Activated CD4-positive, alpha-beta T cell treated with anti-CD3 and anti-CD28 coated beads for 4 hours (primary cell): ENCODE results near the gene QRSL1.
"Not testable (repeated sequence)": the region's sequence is repeated elsewhere in the genome, so short reads cannot be mapped to it uniquely, and the experiment has no call there.

Experiments used
- DNase-seq, 2 donors: peaks; one replicate each; pipeline ENCODE4 v3.0.0-alpha.2; 2020

QRSL1 gene, protein sequence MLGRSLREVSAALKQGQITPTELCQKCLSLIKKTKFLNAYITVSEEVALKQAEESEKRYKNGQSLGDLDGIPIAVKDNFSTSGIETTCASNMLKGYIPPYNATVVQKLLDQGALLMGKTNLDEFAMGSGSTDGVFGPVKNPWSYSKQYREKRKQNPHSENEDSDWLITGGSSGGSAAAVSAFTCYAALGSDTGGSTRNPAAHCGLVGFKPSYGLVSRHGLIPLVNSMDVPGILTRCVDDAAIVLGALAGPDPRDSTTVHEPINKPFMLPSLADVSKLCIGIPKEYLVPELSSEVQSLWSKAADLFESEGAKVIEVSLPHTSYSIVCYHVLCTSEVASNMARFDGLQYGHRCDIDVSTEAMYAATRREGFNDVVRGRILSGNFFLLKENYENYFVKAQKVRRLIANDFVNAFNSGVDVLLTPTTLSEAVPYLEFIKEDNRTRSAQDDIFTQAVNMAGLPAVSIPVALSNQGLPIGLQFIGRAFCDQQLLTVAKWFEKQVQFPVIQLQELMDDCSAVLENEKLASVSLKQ

DNA sequence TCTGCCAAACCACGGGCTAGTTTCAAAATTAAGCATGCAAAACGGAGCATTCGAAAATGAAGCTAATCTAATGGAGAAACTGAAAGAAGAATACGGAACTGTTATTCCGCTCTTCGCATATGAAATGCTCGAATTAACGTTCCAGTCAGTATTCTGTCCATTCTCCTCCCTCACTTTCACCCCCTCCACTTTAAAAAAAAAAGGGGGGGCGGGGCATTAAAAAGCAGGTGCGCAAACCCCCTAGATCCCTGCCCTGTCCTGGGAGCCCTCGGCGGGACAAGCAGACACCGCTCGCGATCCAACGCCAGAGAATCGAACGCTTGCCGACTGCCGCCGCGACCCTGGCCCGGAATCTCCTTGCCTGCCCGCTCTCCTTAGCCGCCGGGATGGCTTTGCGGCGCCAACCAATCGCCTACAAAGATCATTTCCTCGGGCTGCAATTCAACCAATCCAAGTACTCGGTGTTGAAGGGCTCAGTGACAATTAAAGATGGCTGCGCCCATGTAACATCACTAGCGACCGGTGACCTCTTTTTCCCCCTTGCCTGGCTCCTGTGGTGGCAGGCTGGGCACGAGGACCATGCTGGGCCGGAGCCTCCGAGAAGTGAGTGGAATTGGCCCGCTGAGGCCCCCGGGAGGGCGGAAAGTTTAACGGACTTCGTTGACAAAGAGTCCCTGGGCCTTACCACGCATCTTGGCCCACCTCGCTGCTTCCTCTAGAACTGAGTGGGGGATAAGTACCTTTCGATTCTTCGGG is at the start of gene QRSL1, which contains the start of gene RTN4IP1:
Gene QRSL1 (plus strand): TSS at position 476 of the 756 bp plus-strand sequence. CDS start 104 bp downstream, at position 580.
Gene RTN4IP1 (minus strand): TSS at position 396 of the 756 bp plus-strand sequence. CDS start 477 bp downstream, outside the sequence.
- DNase-seq, result peak; percentile 82

DNA sequence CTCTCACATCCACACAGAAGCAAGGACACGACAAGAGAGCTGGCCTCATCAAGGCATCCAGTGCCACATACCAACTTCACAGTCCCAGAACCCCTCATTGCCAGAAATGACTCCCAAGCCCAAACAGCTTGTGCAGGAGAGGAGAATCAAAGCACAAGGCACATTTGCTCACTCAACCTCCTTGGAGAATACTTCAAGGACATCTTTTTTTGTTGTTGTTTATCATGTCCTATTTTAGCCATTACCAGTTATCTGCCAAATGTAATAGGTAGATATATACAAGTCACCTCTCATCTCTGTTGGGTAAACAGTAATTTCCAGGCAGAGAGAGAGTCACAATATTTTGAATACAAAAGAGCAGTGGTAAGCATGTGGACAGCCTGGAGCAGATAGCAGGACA is 47.9 kb upstream of the QRSL1 start:
- no peak for DNase-seq

DNA sequence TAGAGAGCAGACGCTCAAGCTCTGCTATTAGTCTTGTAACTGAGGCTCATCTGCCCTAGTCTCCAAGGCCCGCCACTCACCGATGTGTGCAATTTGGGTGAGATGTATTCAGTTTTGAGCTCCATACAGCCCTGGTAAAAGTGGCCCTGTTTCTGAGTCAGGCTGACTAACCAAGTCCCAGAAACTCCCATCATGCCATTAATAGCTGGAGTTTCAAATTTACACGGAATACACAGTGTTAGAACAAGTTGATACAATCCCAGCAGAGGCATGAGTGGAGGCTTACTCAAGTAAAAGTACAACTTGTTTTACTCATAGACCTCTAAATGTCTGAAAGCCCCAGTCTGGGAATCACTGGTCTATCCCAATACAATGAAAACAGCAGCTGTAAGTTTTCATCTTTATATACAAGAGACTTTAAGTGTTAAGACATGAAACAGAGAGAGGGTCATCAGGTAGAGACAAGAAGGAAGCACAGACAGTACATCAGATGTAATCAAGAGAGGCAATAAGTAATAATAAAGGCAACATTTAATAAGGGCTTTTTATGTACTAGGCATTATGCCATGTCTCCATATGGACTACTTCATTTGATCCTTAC is 42.5 kb upstream of the QRSL1 start:
- no peak for DNase-seq

DNA sequence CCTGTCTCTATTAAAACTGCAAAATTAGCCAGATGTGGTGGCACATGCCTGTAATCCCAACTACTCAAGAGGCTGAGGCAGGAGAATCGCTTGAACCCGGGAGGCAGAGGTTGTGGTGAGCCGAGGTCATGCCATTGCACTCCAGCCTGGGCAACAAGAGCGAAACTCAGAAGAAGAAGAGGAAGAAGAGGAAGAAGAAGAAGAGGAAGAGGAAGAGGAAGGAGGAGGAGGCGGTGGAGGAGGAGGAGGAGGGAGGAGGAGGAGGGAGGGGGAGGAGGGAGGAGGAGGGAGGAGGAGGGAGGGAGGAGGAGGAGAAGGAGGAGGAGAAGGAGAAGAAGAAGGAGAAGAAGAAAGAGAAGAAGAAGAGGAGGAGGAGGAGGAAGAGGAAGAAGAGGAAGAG is 40.4 kb upstream of the QRSL1 start:
- DNase-seq, result not testable (repeated sequence)

DNA sequence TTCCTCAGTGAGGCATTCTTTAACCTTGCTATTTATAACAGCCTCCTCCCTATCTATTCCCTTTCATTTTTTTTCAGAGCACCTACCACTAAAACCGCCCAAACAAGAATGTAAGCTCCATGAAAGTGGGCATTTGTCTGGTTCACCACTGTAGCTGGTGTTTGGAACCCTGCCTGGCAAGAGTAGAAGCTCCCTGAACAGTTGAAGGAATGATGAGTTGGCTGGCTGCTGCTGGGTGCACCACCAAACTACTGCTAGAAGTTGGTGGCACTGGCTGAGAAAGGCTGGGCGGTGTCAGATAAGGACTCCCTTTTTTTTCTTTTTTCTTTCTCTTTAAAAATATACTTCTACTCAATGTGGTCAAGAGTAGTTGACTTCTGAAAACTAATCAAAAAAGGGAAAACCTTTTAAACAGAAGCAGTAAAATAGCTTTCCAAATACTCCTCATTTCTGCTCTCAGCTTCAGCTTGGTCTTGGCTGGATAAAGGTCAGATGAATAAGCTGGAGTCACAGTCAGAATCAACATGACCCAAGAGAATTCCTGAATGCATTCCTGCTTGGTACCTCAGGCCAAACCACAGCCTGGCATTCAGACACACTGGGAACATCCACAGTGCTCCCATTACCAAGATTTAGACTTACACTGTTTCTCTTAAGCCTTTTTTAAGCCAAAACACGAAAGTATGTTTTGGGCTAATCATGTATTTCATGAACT is 38.1 kb upstream of the QRSL1 start:
- no peak for DNase-seq

DNA sequence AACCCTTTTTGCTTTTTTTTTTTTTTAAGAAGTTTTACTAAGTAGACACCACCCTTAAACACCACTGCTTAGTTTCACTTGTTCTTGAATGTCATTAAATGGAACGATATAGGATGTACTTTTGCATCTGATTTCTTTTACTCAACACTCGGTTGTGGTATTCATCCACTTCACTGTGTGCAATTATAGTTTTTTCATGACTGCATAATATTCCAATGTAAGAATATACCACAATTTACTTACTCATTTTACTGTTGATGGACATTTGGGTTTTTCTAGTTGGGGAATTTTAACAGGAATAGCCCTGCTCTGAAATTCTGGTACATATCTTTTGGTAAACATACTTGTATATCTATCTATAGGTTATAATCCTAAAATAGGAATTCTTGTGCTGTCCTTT is 29.9 kb upstream of the QRSL1 start:
- no peak for DNase-seq

DNA sequence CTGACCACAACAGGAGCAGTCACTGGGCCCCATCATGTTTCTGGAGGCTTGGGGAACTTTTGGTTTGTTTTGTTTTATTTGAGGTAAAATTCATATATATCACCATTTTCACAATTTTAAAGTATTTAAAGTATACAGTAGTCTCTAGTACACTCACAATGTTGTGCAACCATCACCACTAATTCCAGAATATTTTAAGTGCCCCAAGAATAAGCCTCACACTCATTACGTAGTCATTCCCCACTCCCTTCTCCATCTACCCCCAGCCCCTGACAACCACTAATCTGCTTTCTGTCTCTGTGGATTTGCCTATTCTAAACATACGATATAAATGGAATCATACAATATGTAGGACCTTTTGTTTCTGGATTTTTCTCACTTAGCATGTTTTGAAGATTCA is 29.0 kb upstream of the QRSL1 start:
- no peak for DNase-seq

DNA sequence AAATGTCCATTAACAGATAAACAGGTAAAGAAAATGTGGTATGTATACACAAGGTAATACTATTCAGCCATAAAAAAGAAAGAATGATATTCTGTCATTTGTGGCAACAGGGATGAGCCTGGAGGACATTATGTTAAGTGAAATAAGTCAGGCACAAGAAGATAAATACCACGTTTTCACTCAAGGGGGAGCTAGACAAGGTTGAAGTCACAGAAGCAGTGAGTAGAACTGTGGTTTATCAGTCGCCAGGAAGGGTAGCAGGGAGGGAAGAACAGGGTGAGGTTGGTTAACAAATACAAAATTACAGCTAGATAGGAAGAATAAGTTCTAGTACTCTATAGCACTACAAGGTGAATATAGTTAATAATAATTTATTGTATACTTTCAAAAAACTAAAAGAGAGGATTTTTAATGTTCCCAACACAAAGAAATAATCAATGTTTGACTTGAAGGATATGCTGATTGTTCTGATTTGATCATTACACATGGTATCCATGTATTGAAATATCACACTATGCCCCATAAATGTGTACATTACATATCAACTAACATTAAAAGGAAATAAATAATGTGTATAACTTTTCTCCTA is 21.2 kb upstream of the QRSL1 start:
- DNase-seq, result peak in 1 of 2 donors; percentile 22

DNA sequence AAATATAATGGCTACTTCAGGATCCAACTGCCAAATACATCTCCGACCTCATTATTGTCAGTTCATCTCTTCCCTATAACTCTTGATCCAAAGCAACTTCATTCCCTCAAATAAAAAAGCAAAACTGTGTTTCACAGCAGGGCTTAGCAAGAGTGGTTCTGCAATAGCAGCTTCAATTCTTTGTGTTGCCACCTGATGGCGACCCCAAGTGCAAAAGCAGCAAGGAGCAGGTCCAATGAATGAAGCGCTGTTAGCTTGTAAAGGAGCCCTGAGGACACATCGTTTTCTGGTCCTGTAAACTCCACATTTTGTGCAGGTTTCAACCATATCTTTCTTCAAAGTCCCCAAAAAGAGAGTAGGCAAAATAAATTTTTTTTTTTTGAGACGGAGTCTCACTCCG is 19.7 kb upstream of the QRSL1 start:
- no peak for DNase-seq

DNA sequence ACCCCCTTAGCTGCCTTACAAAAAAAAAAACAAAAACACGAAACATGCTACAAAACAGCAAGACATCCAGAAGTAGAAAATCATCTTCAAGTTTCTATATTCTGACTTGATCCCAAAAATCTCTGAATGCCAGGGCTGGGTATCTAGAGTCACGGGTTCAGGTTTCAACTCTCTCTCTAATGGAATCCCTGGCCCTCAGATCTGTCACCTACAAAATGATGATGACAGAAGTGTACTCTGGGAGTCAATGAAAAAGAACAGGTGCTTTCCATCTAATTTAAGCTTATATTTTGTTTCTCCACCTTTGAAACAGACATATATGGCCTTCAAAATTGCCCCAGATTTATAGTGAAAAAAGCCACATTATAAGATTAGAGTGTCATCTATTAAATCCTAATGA is 18.3 kb upstream of the QRSL1 start:
- no peak for DNase-seq

DNA sequence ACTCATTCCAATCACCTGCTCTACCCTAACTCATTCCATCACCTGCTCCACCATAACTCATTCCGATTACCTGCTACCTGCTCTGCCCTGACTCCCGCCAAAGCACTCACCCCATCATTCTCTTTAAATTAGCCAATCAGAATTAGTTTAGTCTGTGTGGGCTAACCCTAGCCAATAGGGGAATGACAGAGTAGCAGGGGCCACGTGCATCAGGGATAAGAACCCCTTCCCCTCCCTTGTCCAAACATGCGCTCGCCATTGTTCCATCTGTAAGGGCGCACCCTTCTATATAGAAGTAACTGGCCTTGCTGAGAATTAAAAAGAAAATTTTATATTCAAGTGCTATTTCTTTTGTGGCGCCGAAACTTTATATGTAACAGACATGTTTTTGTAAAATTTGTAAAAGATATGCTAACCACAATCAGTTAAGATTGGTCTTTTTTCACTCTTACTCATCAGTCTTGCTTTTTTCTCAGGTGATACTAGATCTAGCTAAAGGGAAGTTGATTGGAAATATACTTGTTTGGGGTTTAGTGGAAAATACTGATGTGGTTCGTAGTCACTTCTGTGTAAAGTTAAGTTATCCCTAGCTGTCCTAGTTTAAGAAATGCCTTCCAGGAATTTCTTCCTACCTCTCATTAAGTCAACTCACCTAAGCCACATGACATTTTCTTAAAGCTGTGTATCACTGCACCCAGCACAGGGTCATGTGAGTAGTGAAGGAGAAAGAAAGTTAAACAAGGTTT is 16.5 kb upstream of the QRSL1 start:
- no peak for DNase-seq

DNA sequence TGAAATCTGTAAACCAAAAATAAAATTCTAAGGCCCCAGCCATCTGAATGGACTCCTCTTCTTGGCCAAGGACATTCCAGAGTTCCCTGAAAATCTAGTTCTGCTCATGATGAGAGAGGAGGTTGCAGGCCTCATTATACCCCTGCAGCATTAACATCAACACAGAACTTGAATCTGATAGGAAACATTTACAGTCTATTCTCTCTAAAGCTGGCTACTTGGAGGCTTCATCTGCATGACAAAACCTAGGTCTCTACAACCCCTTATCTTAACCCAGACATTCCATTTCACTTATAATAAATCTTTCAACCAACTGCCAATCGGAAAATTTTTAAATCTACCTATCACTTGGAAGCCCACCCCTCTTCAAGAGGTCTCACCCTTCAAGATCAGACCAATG is 15.8 kb upstream of the QRSL1 start:
- DNase-seq, result no peak

DNA sequence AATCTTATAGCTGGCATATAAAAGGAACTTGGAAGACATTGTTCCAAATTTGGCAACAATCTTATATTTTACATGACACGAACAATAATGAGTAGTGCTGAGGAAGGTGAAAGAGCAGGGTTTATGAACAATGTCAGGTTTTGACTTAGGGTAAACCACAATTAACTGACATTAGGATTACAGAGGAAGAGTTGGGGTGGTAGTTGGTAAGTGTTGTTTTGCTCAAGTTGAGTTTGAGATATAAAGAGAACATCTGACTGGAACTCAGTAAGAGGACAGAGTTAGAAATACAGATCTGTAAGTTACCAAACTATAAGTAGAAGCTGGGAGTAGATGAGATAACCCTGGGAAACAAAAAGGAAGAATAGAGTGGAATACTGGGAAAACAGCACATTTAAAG is 15.2 kb upstream of the QRSL1 start:
- DNase-seq, result no peak

DNA sequence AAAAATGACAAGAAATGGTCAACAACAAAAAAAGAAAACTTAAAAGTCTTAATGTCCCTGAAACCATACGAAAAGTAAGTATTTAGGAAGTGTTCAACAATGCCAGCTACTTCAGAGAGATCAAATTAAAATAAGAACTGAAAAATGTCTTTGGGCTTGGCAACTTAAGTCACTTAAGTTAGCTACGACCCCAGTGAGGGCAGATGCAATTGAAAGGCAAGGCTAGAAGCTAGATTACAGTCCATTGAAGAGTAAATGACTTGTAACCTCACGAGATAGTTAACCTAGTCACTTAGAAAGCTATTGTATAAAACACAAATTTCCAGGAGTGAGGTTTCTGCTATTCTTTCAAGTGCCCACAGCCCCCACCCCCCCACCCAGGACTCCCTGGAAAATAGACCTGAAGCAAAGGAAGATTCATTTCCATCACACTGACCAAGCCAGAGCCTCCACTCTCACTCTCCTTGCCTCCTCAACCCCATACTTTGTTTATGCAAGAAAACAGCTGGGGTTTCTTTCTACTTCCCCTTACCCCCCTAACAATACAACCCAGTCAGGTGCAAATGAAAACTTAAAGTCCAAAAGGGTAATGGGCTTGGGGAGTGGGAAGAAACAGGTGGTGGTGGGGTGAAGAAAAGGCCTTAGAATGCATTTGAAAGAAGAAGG is 14.7 kb upstream of the QRSL1 start:
- DNase-seq, result no peak

DNA sequence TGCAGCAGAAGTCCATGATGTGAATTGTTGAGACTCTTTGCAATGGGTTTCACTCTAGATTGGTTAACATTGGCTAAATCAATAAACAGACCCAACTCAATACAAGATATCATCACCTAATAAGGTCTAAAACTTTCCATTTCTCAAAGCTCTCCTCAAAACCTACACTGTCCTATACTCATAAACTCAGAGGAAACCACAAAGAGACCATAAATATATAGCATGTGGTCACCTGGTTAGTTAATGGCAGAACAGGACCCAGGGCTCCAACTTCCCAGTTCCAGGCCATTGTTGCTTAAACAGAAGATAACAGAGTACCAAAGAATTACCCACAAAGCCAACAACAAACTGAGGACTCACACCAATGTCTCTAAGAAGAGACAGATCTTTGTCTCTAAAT is 12.1 kb upstream of the QRSL1 start:
- no peak for DNase-seq

DNA sequence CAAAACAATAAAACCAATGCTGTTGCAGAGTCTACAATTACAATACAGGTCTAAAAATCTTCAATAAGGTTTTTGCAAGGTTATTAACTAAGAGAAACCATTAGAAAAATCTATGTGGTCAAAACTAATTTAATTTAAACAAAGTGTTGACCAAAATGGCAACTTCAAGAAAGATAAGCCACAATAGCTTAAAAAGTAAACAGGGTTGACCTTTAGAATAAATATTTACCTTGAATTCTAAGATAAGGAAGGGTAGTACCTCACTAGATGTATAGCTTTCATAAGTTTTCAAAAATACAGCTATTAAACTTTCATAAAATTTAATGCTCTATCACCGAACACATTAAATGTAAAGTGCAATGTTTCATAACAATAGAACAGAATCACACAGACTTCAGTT is 11.5 kb upstream of the QRSL1 start:
- DNase-seq, result no peak

DNA sequence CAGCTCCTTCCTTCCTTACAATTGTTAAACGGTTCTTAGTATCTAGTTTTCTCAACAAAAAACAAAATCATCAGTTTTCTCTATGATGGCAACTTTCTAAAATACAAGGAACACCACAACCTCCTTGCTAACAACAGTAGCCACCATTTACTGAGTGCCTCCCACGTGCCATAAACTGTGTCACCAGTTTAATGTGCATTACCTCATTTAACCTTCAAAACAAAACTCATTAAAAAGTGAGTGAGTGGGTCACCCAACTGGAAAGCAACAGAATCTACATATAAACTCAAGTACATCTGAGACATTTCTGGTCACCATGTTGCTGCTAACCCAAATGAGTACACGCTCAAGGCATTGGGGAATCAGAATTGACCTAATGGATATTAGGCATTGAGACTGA is 11.1 kb upstream of the QRSL1 start:
- no peak for DNase-seq

DNA sequence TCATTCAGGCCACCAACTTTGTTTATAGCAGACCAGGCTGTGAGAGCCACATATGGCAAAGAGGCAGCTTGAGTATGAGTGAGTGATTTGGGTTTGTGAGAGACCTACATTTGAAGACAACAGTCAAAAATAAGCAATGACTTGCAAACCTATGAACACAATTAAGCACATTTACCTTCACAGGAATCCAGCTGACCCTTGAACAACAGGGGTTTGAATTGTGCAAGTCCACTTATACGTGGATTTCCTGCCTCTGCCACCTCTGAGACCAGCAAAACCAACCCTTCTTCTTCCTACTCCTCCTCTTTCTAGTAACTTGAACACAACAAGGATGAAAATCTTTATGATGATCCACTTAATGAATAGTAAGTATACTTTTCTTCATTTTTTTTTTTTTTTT is 10.2 kb upstream of the QRSL1 start:
- no peak for DNase-seq

DNA sequence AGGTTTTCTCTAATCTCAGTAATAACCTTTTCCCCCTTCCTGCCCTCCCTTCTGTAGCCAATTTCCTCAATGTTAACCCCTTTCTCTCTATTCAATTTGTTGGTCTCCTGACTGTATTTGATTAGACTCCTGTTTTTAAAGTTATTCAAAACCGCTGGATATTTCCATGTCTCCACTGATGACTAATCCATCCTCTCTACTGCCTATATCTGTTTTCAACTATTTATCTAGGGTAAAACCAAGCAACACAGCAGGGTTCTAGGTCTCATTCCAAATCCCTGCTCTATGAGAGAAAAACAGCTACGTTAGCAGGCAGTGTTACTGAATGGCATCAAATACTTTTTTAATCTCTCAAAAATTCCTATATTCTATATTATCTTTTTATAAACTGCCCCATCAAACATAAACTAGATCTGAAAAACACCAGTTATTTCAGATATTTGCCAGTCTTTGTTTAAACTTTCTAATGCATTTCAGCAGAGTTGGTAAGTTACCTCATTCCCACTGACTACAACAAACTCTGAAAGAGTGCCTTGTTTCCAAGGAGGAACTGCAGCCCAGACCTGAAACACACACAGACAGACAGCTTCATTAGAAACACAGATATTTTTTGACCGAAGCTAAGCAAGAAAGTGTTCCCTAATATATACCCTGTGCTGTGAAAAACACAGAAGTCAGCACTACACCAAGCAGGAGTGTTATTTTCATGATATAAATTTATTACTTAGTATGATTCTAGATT is 8.3 kb upstream of the QRSL1 start:
- no peak for DNase-seq

DNA sequence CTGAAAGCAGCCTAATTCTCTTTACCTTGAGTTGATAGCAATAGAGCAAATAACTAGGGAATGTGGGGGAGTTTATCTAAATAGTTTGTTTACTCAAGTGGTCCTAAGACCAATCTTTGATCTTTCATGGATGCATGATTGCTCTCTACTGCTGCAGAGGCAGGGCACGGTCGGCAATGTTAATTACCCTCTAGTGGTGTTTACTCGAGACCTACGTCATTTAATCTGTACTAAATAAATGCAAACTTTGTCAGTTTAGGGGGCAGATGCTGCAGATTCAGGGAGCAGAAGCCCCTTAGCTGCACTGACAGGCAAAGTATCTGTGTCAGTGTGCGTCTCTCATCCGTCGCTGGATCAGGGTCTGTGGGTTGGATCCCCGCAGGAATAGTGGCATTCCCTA is 7.0 kb upstream of the QRSL1 start:
- no peak for DNase-seq
